ENCODE data around the gene MYO3B. TPM values are rescaled to one million over a fixed set of nuclear protein-coding genes. Genes with fewer than 3 reads are reported as not detected.

MYO3B gene
- total RNA-seq, 4 donors from 2014 or later, result 0.34 to 0.95 (median 0.89) TPM

DNA sequence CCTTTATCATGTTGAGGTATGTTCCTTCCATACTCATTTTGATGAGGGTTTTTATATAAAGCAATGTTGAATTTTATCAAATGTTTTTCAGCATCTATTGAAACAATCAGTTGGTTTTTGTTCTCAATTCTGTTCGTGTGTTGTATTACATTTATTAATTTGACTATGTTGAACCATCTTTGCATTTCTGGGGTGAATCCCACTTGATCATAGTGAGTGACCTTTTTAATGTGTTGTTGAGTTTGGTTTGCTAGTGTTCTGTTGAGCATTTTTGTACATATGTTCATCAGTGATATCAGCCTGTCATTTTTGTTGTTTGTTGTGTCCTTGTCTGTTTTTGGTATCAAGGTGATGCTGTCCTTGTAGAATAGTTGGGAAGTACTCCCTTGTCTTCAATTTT lies 110.9 kb downstream of the MYO3B start:
- Histone ChIP-seq H3K4me3 (no peak overlapping the region), H3K27ac (no peak overlapping the region), H3K36me3 (no peaks in the 10 kb centered on the region), H3K27me3 (no peaks in the 10 kb centered on the region), H3K4me1 (no peaks in the 10 kb centered on the region), H3K9me3 (peaks cover 7% of the 10 kb centered on the region)
- 84% methylated on average over 1 of the region's 1 CpG for WGBS
- DNase-seq (ENCODE audit: low spot score in 2 of 2), result no peak
- TF ChIP-seq EP300 (IDR thresholded peaks at IDR 0.05), result no peak
- no peak for TF ChIP-seq POLR2A (IDR thresholded peaks at IDR 0.05)
- no peak for TF ChIP-seq CTCF (IDR thresholded peaks at IDR 0.05)
- TF ChIP-seq POLR2AphosphoS5 (IDR thresholded peaks at IDR 0.05), result no peak

GRCh38 chr2:170291474-170291873 lies 113.5 kb downstream of the MYO3B start:
- WGBS, result 73% methylated on average over 1 of the region's 1 CpG
- no peaks in the 10 kb centered on the region for H3K36me3 ChIP-seq
- no peak overlapping the region for H3K4me3 ChIP-seq
- DNase-seq (ENCODE audit: low spot score in 2 of 2), result no peak
- H3K4me1 ChIP-seq, result no peaks in the 10 kb centered on the region
- H3K27ac ChIP-seq, result no peak overlapping the region
- H3K27me3 ChIP-seq, result no peaks in the 10 kb centered on the region
- TF ChIP-seq POLR2AphosphoS5 (IDR thresholded peaks at IDR 0.05) (no peak), CTCF (IDR thresholded peaks at IDR 0.05) (no peak), EP300 (IDR thresholded peaks at IDR 0.05) (no peak), POLR2A (IDR thresholded peaks at IDR 0.05) (no peak)
- H3K9me3 ChIP-seq, result peaks cover 7% of the 10 kb centered on the region

GRCh38 chr2:170292415-170292814 lies 114.5 kb downstream of the MYO3B start:
- no peak overlapping the region for H3K27ac ChIP-seq
- DNase-seq (ENCODE audit: low spot score in 2 of 2), result no peak
- no peaks in the 10 kb centered on the region for H3K36me3 ChIP-seq
- H3K27me3 ChIP-seq, result no peaks in the 10 kb centered on the region
- no peak overlapping the region for H3K4me3 ChIP-seq
- TF ChIP-seq CTCF (IDR thresholded peaks at IDR 0.05) (no peak), EP300 (IDR thresholded peaks at IDR 0.05) (no peak), POLR2AphosphoS5 (IDR thresholded peaks at IDR 0.05) (no peak), POLR2A (IDR thresholded peaks at IDR 0.05) (no peak)
- peaks cover 7% of the 10 kb centered on the region for H3K9me3 ChIP-seq
- H3K4me1 ChIP-seq, result no peaks in the 10 kb centered on the region
- WGBS, result 65% methylated on average over 3 of the region's 3 CpGs

- Histone ChIP-seq H3K9me3 (no peaks in the 10 kb centered on the region), H3K27ac (no peak overlapping the region), H3K27me3 (no peaks in the 10 kb centered on the region), H3K4me1 (no peaks in the 10 kb centered on the region), H3K4me3 (no peak overlapping the region), H3K36me3 (no peaks in the 10 kb centered on the region)
- TF ChIP-seq EP300 (IDR thresholded peaks at IDR 0.05) (no peak), POLR2AphosphoS5 (IDR thresholded peaks at IDR 0.05) (no peak), POLR2A (IDR thresholded peaks at IDR 0.05) (no peak), CTCF (IDR thresholded peaks at IDR 0.05) (no peak)
- 90% methylated on average over 3 of the region's 3 CpGs for WGBS
- DNase-seq (ENCODE audit: low spot score in 2 of 2), result no peak
Observed at GRCh38 chr2:170297496-170297895, 119.5 kb downstream of the MYO3B start.

DNA sequence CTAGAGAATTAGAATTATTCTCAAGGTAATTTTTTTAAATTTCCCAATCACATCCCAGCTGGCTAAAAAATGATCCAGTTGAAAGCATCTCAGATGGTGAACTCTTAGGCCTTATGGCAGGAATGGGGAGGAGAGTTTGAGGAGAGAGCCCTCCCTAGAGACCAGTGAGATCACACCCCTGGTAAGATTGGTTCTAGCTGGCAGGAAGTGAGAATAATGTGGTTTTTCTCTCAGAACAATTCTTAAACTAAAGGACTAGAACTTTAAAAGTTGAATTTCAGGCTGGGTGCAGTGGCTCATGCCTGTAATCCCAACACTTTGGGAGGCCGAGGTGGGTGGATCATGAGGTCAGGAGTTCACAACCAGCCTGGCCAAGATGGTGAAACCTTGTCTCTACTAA lies 120.2 kb downstream of the MYO3B start:
- H3K4me1 ChIP-seq, result no peaks in the 10 kb centered on the region
- no peak overlapping the region for H3K27ac ChIP-seq
- no peaks in the 10 kb centered on the region for H3K36me3 ChIP-seq
- H3K4me3 ChIP-seq, result no peak overlapping the region
- 75% methylated on average over 1 of the region's 1 CpG for WGBS
- TF ChIP-seq CTCF (IDR thresholded peaks at IDR 0.05) (no peak), POLR2AphosphoS5 (IDR thresholded peaks at IDR 0.05) (no peak), EP300 (IDR thresholded peaks at IDR 0.05) (no peak), POLR2A (IDR thresholded peaks at IDR 0.05) (no peak)
- H3K27me3 ChIP-seq, result no peaks in the 10 kb centered on the region
- no peaks in the 10 kb centered on the region for H3K9me3 ChIP-seq
- DNase-seq (ENCODE audit: low spot score in 2 of 2), result no peak
